Fibroblast of lung (primary cell): Measurements from ENCODE around the gene PNPLA7. TPM values are rescaled to one million over a fixed set of nuclear protein-coding genes. Genes with fewer than 3 reads are reported as not detected.

Experiments
- DNase-seq, 2 donors: peaks; one replicate each; pipeline versions ENCODE4 v3.0.0 to v3.0.0-alpha.2; 2010; ENCODE audit warnings: low read depth in 2 of 2
- H2AFZ ChIP-seq: 2 replicates; pipeline ENCODE4 v1.5.1; 2012; ENCODE audit warnings: low read length, control low read depth, inconsistent platforms
- H3K27ac ChIP-seq: 2 replicates; pipeline ENCODE4 v1.5.1; 2011; ENCODE audit warnings: low read length, control low read depth; ENCODE audit not compliant: insufficient read depth
- H3K27me3 ChIP-seq: 2 replicates; pipeline ENCODE4 v1.5.1; 2011; ENCODE audit warnings: mild to moderate bottlenecking, low read length; ENCODE audit not compliant: control insufficient read depth, insufficient read depth
- H3K36me3 ChIP-seq: 2 replicates; pipeline ENCODE4 v1.5.1; 2011; ENCODE audit warnings: low read length; ENCODE audit not compliant: control insufficient read depth, insufficient read depth
- H3K4me1 ChIP-seq: 2 replicates; pipeline ENCODE4 v1.5.1; 2011; ENCODE audit warnings: low read length; ENCODE audit not compliant: control insufficient read depth, insufficient read depth; ENCODE audit errors: extremely low read depth
- H3K4me2 ChIP-seq: 2 replicates; pipeline ENCODE4 v1.5.1; 2011; ENCODE audit warnings: low read length, control low read depth; ENCODE audit not compliant: insufficient read depth; ENCODE audit errors: extremely low read depth
- H3K4me3 ChIP-seq, 4 experiments: fragments of 200-600 bp in 1 of 4; sonication (generic) in 1 of 4; replicated peaks in 1 of 4; 2 replicates each; pipeline ENCODE4 v1.5.1; 2011 to 2016; ENCODE audit warnings: low read length in 4 of 4, low read depth in 3 of 4, mild to moderate bottlenecking in 3 of 4, control low read depth in 2 of 4, inconsistent platforms in 1 of 4, mixed read lengths in 1 of 4; ENCODE audit not compliant: insufficient read depth in 1 of 4; ENCODE audit errors: control extremely low read depth in 1 of 4
- H3K79me2 ChIP-seq: 2 replicates; pipeline ENCODE4 v1.5.1; 2012; ENCODE audit warnings: mild to moderate bottlenecking, low read length, inconsistent platforms; ENCODE audit not compliant: control insufficient read depth, insufficient read depth
- H3K9ac ChIP-seq: 2 replicates; pipeline ENCODE4 v1.5.1; 2011; ENCODE audit warnings: mild to moderate bottlenecking, low read length, control low read depth; ENCODE audit not compliant: insufficient read depth
- H3K9me3 ChIP-seq: 2 replicates; pipeline ENCODE4 v1.5.1; 2012; ENCODE audit warnings: low read depth, low read length; ENCODE audit not compliant: control insufficient read depth, insufficient read depth
- H4K20me1 ChIP-seq: 2 replicates; pipeline ENCODE4 v1.5.1; 2011; ENCODE audit warnings: low read length; ENCODE audit not compliant: control insufficient read depth, insufficient read depth; ENCODE audit errors: extremely low read depth
- EZH2 ChIP-seq: IDR thresholded peaks from 2 replicates; pipeline ENCODE4 v1.5.1; 2012; ENCODE audit warnings: low read length, control low read depth, mild to moderate bottlenecking; ENCODE audit errors: missing control alignments
- polyA plus RNA-seq, 2 donors: library from polyadenylated mRNA; depleted of rRNA in 1 of 2; stranded (reverse) in 1 of 2; unstranded in 1 of 2; fragments of >200 nt; gene quantifications; 2 replicates each; pipeline ENCODE4 v1.2.1, GENCODE V29; 2011 to 2012; ENCODE audit warnings: missing spikeins in 1 of 2
- total RNA-seq: library from RNA; depleted of rRNA; stranded (reverse); fragments of >200 nt; gene quantifications from 2 replicates; pipeline ENCODE4 v1.2.1, GENCODE V29; 2014
- TF ChIP-seq, protein P1 (sequence below), 2 donors: IDR thresholded peaks in 1 of 2; conservative IDR thresholded peaks in 1 of 2; 1 replicate in 1 of 2; 2 replicates in 1 of 2; pipeline ENCODE4 v1.5.1; 2011 to 2012; ENCODE audit warnings: low read length in 2 of 2, control low read depth in 1 of 2, inconsistent platforms in 1 of 2, low read depth in 1 of 2, mild to moderate bottlenecking in 1 of 2

PNPLA7 gene
- total and polyA plus RNA-seq, 2 donors (not counting 1 experiment from before 2014, with no cell fraction given), result 0.23 to 3.0 TPM

DNA sequence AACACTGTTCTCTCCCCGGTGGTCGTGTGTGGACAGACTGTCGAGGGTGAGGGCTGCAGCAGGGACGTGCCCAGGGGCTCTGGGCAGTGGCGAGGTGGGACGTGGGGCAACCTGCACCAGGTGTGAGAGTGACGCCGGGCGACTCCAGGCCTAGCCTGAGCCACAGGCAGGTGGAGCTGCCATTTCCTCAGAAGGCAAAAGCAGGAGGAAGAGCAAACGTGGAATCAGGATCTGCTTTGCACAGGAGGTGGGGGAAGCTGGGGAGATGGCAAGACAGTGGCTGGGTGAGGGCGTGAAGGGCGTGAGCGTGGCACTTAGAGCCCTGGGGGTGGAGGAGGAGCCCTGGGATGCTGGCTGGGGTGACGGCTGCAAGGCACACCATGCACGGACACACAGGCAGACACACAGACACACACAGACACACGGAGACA is 51.5 kb downstream of the PNPLA7 start:
- no peaks in the 10 kb centered on the region for H3K79me2 ChIP-seq
- TF ChIP-seq, protein P1, sequence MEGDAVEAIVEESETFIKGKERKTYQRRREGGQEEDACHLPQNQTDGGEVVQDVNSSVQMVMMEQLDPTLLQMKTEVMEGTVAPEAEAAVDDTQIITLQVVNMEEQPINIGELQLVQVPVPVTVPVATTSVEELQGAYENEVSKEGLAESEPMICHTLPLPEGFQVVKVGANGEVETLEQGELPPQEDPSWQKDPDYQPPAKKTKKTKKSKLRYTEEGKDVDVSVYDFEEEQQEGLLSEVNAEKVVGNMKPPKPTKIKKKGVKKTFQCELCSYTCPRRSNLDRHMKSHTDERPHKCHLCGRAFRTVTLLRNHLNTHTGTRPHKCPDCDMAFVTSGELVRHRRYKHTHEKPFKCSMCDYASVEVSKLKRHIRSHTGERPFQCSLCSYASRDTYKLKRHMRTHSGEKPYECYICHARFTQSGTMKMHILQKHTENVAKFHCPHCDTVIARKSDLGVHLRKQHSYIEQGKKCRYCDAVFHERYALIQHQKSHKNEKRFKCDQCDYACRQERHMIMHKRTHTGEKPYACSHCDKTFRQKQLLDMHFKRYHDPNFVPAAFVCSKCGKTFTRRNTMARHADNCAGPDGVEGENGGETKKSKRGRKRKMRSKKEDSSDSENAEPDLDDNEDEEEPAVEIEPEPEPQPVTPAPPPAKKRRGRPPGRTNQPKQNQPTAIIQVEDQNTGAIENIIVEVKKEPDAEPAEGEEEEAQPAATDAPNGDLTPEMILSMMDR (conservative IDR thresholded peaks at IDR 0.05 in 1 of 2, IDR thresholded peaks at IDR 0.05 in 1 of 2; ENCODE audit: low read depth in 1 of 2, low read length in 2 of 2), result no peak
- no peak for TF ChIP-seq EZH2
- H3K9me3 ChIP-seq, result no peaks in the 10 kb centered on the region
- DNase-seq, result no peak
- no peaks in the 10 kb centered on the region for H3K36me3 ChIP-seq
- no peak overlapping the region for H3K4me3 ChIP-seq
- no peak overlapping the region for H3K4me2 ChIP-seq
- no peak overlapping the region for H2AFZ ChIP-seq
- no peaks in the 10 kb centered on the region for H4K20me1 ChIP-seq
- H3K27ac ChIP-seq, result no peak overlapping the region
- no peak overlapping the region for H3K9ac ChIP-seq
- H3K27me3 ChIP-seq, result no peaks in the 10 kb centered on the region
- no peaks in the 10 kb centered on the region for H3K4me1 ChIP-seq

DNA sequence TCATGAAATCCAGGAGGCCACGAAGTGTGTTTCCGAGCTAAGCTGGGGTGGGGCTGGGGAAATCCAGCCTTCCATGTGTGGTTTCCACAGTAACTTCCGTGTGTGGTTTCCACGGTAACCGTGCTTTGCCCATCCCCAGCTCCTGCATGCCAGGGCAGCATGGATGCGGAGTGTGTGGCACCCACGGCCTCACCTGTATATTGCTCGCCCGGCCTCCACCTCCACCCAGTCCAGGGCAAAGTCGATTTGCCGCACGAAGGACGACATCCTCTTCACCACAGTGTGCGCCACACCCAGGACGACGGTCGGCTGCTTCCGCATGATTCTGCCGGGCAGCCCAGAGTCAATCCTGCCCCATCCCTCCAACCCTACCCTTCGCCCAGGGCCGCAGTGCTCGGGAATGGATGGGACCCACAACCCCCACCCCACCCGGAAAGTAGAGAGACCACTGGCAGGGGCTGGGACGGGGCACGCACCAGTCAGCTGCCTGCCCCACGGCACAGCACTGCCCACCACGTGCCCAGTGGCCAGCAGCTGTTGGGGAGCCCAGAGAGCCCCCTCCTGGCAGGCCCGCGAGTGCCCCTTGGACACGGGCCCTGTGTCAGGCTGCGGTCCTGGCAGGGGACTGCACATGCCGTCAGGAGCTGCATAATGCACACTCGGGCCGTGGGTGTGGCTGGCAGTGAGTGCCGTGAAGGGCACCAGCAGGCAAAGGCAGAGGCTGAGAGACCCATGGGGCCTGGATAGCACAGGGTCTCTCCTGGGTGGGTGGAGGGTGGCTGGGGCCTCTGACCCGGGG is 52.1 kb downstream of the PNPLA7 start:
- Histone ChIP-seq H3K27me3 (no peaks in the 10 kb centered on the region), H3K9me3 (no peaks in the 10 kb centered on the region), H2AFZ (no peak overlapping the region), H3K27ac (no peak overlapping the region), H3K4me2 (no peak overlapping the region), H4K20me1 (no peaks in the 10 kb centered on the region), H3K79me2 (no peaks in the 10 kb centered on the region), H3K4me3 (no peak overlapping the region), H3K9ac (no peak overlapping the region), H3K4me1 (no peaks in the 10 kb centered on the region), H3K36me3 (no peaks in the 10 kb centered on the region)
- DNase-seq, result no peak
- TF ChIP-seq, protein P1 (conservative IDR thresholded peaks at IDR 0.05 in 1 of 2, IDR thresholded peaks at IDR 0.05 in 1 of 2; ENCODE audit: low read depth in 1 of 2, low read length in 2 of 2), result no peak
- no peak for TF ChIP-seq EZH2

DNA sequence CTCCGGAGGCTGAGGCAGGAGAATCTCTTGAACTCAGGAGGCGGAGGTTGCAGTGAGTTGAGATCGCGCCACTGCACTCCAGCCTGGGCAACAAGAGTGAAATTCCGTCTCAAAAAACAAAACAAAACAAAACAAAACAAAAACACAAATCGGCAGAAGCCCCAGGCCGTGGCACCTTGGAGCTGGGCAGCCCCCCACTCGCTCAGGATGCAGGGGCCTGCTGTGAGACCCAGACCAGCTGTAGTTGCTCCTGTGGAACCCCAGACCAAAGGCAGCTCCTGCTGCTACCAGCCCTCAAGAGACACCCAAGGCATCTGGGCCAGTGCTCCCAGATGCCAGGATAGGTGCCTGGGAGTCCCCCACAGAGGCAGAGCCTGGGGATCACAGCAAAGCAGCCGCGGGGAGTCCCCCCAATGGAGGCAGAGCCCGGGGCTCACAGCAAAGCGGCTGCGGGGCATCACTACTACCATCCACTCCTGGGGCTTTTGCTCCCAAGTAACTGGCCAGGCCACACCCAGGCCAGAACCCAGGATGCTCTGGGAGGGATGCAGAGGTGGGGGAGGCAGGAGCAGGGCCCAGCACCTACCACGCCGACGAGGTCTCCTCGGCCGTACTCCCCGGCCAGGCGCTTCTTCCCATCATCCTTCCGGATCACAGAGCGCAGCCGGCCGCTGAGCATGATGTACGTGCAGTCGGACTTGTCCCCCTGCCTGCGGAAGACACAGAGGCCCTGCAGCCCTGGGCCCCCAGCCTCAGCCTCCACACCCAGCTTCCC is 53.4 kb downstream of the PNPLA7 start:
- Histone ChIP-seq H3K9me3 (no peaks in the 10 kb centered on the region), H3K4me2 (no peak overlapping the region), H3K4me3 (no peak overlapping the region), H2AFZ (no peak overlapping the region), H4K20me1 (no peaks in the 10 kb centered on the region), H3K36me3 (no peaks in the 10 kb centered on the region), H3K9ac (no peak overlapping the region), H3K4me1 (no peaks in the 10 kb centered on the region), H3K27ac (no peak overlapping the region), H3K79me2 (no peaks in the 10 kb centered on the region), H3K27me3 (no peaks in the 10 kb centered on the region)
- no peak for DNase-seq
- TF ChIP-seq EZH2, result no peak
- TF ChIP-seq, protein P1 (conservative IDR thresholded peaks at IDR 0.05 in 1 of 2, IDR thresholded peaks at IDR 0.05 in 1 of 2; ENCODE audit: low read depth in 1 of 2, low read length in 2 of 2), result no peak
